ENCODE measurements around the gene DAAM2.
A peak's percentile ranks its signal among the peaks of the same experiment; 100 is the strongest.

DAAM2 gene

DNA sequence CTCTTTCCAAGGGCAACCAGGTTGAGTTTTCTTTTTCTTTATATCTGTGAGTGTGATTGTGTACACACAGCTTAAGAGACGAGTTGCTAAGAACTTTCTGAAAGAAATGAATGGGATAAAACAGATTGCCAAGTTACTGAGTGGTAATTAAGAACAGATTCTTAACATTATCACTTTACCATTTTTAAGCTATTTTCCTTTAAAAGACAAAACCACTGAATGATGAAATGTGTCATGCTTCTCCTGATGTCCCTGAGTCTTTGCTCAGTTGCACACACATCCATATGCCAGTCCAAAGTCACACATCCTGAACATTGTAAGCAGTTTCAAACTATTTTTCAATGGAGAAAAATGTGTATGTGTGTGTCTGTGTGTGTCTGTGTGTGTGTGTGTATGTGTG lies 5.5 kb upstream of the DAAM2 start:
- Histone ChIP-seq H3K4me3 (no peak overlapping the region), H3K27ac (no peak overlapping the region)
- TF ChIP-seq CTCF (IDR thresholded peaks at IDR 0.05) = no peak
- no peak for DNase-seq (ENCODE audit: low spot score)

- no peak for TF ChIP-seq CTCF (IDR thresholded peaks at IDR 0.05)
- H3K4me3 ChIP-seq = no peak overlapping the region
- no peak overlapping the region for H3K27ac ChIP-seq
- DNase-seq (ENCODE audit: low spot score) = no peak
Observed at GRCh38 chr6:39787322-39787721, 4.9 kb upstream of the DAAM2 start.

DNA sequence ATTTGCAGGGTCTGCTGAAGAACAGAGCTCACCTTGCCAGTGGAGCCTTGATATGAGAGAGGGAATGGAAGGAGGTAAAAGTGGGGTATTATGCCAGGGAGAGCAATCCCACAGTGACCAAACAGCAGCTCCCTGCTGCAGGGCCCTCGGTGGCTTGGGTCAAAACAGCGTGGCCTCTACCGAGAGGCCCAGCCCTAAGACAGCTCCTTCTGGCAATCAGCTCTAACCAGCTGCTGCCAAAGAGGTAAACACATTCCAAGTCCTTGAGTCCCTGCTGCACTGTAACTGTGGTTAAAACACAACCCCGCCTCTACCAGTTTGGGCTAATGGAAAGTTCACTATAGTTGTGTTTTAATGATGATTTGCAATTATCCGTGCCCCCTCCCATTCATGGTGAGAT lies 1.4 kb upstream of the DAAM2 start:
- Histone ChIP-seq H3K4me3 (no peak overlapping the region), H3K27ac (peak overlapping the region in 1 of 2 donors; percentile 20)
- TF ChIP-seq CTCF (IDR thresholded peaks at IDR 0.05) = no peak
- no peak for DNase-seq (ENCODE audit: low spot score)

- Histone ChIP-seq H3K27ac (peak overlapping the region in 1 of 2 donors; percentile 74), H3K4me3 (no peak overlapping the region)
- DNase-seq (ENCODE audit: low spot score) = no peak
- no peak for TF ChIP-seq CTCF (IDR thresholded peaks at IDR 0.05)
Observed at GRCh38 chr6:39791311-39791710, 865 bp upstream of the DAAM2 start.

DNA sequence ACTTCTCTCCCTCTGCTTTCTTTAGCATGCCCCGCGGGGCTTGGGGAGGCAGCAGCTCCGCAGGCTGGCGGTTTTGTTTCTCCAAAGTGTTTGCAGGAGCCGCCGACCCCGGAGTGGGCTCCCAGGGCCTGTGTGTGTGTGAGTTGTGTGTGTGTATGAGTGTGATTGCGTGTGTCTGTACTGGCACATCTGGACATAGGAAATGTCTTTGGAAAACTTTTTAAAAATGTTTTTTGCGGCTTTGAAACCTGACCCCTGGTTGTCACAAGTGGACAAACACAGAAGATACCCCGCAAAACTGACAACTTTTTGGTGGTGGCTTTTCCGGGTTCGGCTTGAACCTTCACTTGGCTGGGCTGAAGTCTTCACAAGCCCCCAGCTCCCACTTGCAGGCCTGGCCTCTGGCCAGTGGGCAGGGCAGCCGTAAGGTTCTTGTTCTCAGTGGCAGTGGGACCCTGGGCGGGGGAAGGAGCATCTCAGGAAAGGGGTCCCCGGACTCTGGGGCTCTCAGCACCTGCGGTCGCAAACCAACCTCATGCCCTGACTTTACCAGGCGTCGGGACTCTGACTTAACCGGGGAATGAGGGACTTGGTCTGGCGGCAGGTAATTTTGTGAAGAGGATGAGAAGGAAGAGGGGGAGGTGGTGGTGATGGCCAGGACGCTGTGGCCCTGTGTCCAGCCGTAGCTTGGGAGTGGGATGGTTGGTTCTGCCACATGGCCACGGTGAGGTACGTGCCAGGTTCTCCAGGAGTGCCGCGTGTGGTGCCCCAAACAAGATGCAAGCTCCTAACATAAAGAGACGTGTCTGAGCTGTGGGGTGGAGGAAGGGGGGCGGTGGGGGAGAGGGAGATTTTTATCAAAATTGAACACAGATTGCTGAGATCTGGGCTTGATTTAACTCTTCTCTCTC lies 619 bp downstream of the DAAM2 start:
- DNase-seq (ENCODE audit: low spot score) = no peak
- peak overlapping the region; percentile 72 for H3K4me3 ChIP-seq
- peak overlapping the region; percentile 73 to 74 for H3K27ac ChIP-seq
- no peak for TF ChIP-seq CTCF (IDR thresholded peaks at IDR 0.05)

DNA sequence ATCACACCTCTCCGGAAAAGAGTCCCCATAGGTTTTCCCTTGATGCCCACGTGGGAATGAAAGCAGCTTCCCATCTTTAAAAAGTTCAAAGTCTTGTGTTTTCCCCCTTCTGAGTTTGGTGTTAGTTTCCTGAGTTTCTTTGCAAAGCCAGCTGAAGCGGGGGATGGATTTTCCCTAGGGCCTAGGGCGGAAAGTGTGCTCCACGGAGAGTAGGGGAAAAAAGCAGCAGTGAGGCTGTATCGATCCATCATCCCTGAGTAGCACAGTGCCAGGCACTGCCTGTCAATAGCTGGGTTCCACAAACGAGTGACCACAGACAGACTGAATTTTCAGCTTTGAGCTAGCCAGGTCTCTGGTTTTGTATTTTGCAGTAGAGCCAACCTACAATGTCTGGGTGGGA lies 1.3 kb downstream of the DAAM2 start:
- Histone ChIP-seq H3K4me3 (peak overlapping the region; percentile 72), H3K27ac (peak overlapping the region; percentile 73 to 74)
- no peak for DNase-seq (ENCODE audit: low spot score)
- TF ChIP-seq CTCF (IDR thresholded peaks at IDR 0.05) = no peak

DNA sequence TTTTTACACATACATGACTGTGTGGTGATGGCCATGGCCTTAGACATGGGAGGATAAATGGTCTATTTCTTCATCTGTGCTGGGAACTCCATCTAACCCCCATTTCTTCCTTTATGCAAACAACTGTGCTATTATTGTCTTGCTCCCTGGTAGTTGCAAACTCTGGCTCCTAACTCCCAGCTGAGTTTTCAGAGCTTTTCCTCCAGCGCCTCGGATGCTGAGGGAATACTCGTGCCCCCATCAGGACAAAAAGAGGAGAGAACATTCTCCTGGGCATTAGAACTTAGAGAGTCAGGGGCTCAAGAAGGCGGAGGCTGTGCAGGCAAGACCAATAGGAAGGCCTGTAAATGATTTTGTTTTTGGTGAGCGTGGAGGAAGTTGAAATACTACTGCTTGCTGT lies 2.1 kb downstream of the DAAM2 start:
- H3K27ac ChIP-seq = peak overlapping the region; percentile 73 to 74
- TF ChIP-seq CTCF (IDR thresholded peaks at IDR 0.05) = no peak
- peak overlapping the region; percentile 72 for H3K4me3 ChIP-seq
- no peak for DNase-seq (ENCODE audit: low spot score)

Measured in coronary artery (tissue), 2 donors.